ENCODE measurements around the gene DCAF4. TPM values are rescaled to one million over a fixed set of nuclear protein-coding genes. Genes with fewer than 3 reads are reported as not detected.
"Not testable (repeated sequence)": the region's sequence is repeated elsewhere in the genome, so short reads cannot be mapped to it uniquely, and the experiment has no call there.

DCAF4 gene
- total RNA-seq, 4 donors from 2014 or later = 29.0 to 45.0 (median 36.7) TPM

- no peaks in the 10 kb centered on the region for H3K27me3 ChIP-seq
These were observed 73.1 kb downstream of the DCAF4 start for GRCh38 chr14:72999316-72999715.

GRCh38 chr14:73000073-73000472 lies 73.8 kb downstream of the DCAF4 start:
- intact Hi-C loops (cut with DNase I) = no loop called here
- no peaks in the 10 kb centered on the region for H3K27me3 ChIP-seq
- peaks cover 16 to 18% of the 10 kb centered on the region in 2 donors for H3K36me3 ChIP-seq
- no peaks in the 10 kb centered on the region for H3K9me3 ChIP-seq
- no peak overlapping the region for H3K27ac ChIP-seq
- TF ChIP-seq POLR2A (IDR thresholded peaks at IDR 0.05) = no peak
- no peak for TF ChIP-seq CTCF (IDR thresholded peaks at IDR 0.05)
- peaks cover 10 to 20% of the 10 kb centered on the region in 2 donors for H3K4me1 ChIP-seq
- DNase-seq = no peak
- WGBS, 2 donors = 92 to 95% methylated on average over 2 of the region's 2 CpGs
- H3K4me3 ChIP-seq (replicated peaks in 1 of 3) = no peak overlapping the region

More at GRCh38 chr14:72999316-72999715, 73.1 kb downstream of the DCAF4 start:
- intact Hi-C loops (cut with DNase I) = no loop called here
- 94 to 99% methylated on average over 4 of the region's 4 CpGs for WGBS, 2 donors
- no peak for DNase-seq
- Histone ChIP-seq H3K27ac (no peak overlapping the region), H3K4me3 (replicated peaks in 1 of 3) (no peak overlapping the region), H3K4me1 (peaks cover 8 to 12% of the 10 kb centered on the region in 2 donors), H3K36me3 (peaks cover 16 to 18% of the 10 kb centered on the region in 2 donors), H3K9me3 (no peaks in the 10 kb centered on the region)
- TF ChIP-seq POLR2A (IDR thresholded peaks at IDR 0.05) = no peak
- TF ChIP-seq CTCF (IDR thresholded peaks at IDR 0.05) = no peak

DNA sequence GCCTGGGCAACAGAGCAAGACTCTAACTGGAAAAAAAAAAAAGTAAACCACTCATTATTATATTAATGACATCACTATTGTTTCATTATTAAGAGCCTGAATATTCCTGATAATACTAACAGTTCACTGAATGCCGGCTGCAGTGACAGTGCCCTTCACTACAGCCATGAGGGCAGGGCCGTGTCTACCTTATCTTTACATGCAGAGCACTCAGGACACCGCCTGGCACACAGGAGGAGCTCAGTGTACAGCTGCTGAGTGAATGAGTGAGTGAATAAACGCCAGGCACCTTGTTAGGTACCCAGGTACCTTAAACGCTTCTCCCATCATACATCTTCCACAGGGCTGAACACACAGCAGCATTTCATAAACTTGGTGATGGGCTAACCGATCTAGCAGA lies 77.4 kb downstream of the DCAF4 start:
- peak overlapping the region; percentile 84 to 95 (median 92) for H3K27ac ChIP-seq
- H3K27me3 ChIP-seq = no peaks in the 10 kb centered on the region
- peaks cover 40 to 52% of the 10 kb centered on the region in 2 donors for H3K4me1 ChIP-seq
- WGBS, 2 donors = 93 to 95% methylated on average over 6 of the region's 6 CpGs
- H3K9me3 ChIP-seq = no peaks in the 10 kb centered on the region
- intact Hi-C loops (cut with DNase I) = no loop called here
- TF ChIP-seq POLR2A (IDR thresholded peaks at IDR 0.05) (no peak), CTCF (IDR thresholded peaks at IDR 0.05) (no peak)
- no peak for DNase-seq
- no peak overlapping the region for H3K4me3 ChIP-seq (replicated peaks in 1 of 3)
- H3K36me3 ChIP-seq = no peaks in the 10 kb centered on the region

GRCh38 chr14:73004641-73005040 lies 78.4 kb downstream of the DCAF4 start:
- intact Hi-C loops (cut with DNase I); H3K9me3 ChIP-seq; H3K4me3 ChIP-seq (replicated peaks in 1 of 3); H3K36me3 ChIP-seq; H3K27me3 ChIP-seq: not testable (repeated sequence)
- Histone ChIP-seq H3K27ac (peak overlapping the region; percentile 84 to 95 (median 92)), H3K4me1 (peaks cover 48 to 62% of the 10 kb centered on the region in 2 donors)
- 69 to 73% methylated on average over 9 of the region's 9 CpGs for WGBS, 2 donors
- DNase-seq = peak; percentile 31 to 58

DNA sequence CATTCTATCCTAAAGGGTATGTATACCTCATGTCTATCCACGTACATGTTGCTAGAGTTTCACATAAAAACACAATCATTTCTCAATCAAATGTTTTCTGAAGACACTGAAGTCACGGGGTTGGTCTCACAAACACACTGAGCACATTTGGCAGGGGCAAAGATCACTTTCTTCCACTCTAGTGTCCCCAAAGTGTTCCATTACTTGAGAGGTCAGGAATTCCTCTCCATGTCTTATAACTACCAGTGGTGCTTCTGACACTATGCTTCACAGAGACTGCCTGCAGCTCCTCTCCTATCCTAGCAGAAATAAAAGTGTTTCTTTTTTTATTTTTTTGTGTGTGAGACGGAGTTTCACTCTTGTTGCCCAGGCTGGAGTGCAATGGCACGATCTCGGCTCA lies 81.6 kb downstream of the DCAF4 start:
- Histone ChIP-seq H3K4me1 (peaks cover 48 to 62% of the 10 kb centered on the region in 2 donors), H3K36me3 (no peaks in the 10 kb centered on the region), H3K4me3 (replicated peaks in 1 of 3) (no peak overlapping the region), H3K27ac (peak overlapping the region; percentile 83 to 95 (median 92)), H3K9me3 (no peaks in the 10 kb centered on the region), H3K27me3 (no peaks in the 10 kb centered on the region)
- peak; percentile 71 to 73 for DNase-seq
- WGBS, 2 donors = 32 to 37% methylated on average over 5 of the region's 5 CpGs
- peak in 1 of 2 donors; percentile 60 for TF ChIP-seq POLR2A (IDR thresholded peaks at IDR 0.05)
- TF ChIP-seq CTCF (IDR thresholded peaks at IDR 0.05) = no peak
- intact Hi-C loops (cut with DNase I) = no loop called here

GRCh38 chr14:73008501-73008900 lies 82.2 kb downstream of the DCAF4 start:
- WGBS, 2 donors = 63 to 71% methylated on average over 1 of the region's 1 CpG
- H3K27ac ChIP-seq = peak overlapping the region; percentile 83 to 95 (median 92)
- no peak for DNase-seq

More at GRCh38 chr14:73008501-73008900, 82.2 kb downstream of the DCAF4 start:
- Histone ChIP-seq H3K27me3 (no peaks in the 10 kb centered on the region), H3K4me1 (peaks cover 44 to 62% of the 10 kb centered on the region in 2 donors), H3K9me3 (no peaks in the 10 kb centered on the region), H3K4me3 (replicated peaks in 1 of 3) (no peak overlapping the region), H3K36me3 (no peaks in the 10 kb centered on the region)
- no peak for TF ChIP-seq POLR2A (IDR thresholded peaks at IDR 0.05)
- no peak for TF ChIP-seq CTCF (IDR thresholded peaks at IDR 0.05)
- intact Hi-C loops (cut with DNase I) = no loop called here

Data from thyroid gland (tissue), 4 donors.